ENCODE measurements around the gene ARL2.
A peak's percentile ranks its signal among the peaks of the same experiment; 100 is the strongest.

ARL2 gene

DNA sequence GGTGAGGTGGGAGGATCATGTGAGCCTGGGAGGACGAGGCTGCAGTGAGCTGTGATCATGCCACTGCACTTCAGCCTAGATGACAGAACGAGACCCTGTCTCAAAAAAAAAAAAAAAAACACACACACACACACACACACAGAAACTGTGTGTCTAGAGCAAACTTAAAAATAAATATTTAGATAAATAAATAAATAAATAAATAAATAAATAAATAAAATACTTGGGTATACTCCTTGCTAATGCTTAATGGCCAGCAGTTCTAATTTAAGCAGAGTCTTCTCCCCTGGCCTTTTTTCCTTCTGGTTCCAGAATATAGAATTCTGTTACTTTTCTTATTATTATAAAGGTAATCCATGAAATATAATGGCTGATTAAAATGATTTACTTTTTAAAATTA is 5.1 kb upstream of the ARL2 start:
- Histone ChIP-seq H3K36me3 (ENCODE audit: insufficient read depth) (no peaks in the 10 kb centered on the region), H4K20me1 (ENCODE audit: insufficient read depth) (no peaks in the 10 kb centered on the region), H3K9ac (no peak overlapping the region), H3K27me3 (ENCODE audit: insufficient read depth, low read depth) (no peaks in the 10 kb centered on the region; the same call in 1 of the 2 replicates), H2AFZ (ENCODE audit: low read depth) (no peak overlapping the region), H3K27ac (no peak overlapping the region), H3K79me2 (ENCODE audit: insufficient read depth, low read depth) (no peaks in the 10 kb centered on the region), H3K4me2 (no peak overlapping the region), H3K4me1 (ENCODE audit: low read depth, poor library complexity, severe bottlenecking) (peaks cover 4% of the 10 kb centered on the region), H3K4me3 (IDR thresholded peaks at IDR 0.05; ENCODE audit: insufficient read depth, low read depth, low read length) (no peak overlapping the region)
- TF ChIP-seq, protein P1, sequence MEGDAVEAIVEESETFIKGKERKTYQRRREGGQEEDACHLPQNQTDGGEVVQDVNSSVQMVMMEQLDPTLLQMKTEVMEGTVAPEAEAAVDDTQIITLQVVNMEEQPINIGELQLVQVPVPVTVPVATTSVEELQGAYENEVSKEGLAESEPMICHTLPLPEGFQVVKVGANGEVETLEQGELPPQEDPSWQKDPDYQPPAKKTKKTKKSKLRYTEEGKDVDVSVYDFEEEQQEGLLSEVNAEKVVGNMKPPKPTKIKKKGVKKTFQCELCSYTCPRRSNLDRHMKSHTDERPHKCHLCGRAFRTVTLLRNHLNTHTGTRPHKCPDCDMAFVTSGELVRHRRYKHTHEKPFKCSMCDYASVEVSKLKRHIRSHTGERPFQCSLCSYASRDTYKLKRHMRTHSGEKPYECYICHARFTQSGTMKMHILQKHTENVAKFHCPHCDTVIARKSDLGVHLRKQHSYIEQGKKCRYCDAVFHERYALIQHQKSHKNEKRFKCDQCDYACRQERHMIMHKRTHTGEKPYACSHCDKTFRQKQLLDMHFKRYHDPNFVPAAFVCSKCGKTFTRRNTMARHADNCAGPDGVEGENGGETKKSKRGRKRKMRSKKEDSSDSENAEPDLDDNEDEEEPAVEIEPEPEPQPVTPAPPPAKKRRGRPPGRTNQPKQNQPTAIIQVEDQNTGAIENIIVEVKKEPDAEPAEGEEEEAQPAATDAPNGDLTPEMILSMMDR (conservative IDR thresholded peaks at IDR 0.05; ENCODE audit: low read depth, low read length) = no peak

DNA sequence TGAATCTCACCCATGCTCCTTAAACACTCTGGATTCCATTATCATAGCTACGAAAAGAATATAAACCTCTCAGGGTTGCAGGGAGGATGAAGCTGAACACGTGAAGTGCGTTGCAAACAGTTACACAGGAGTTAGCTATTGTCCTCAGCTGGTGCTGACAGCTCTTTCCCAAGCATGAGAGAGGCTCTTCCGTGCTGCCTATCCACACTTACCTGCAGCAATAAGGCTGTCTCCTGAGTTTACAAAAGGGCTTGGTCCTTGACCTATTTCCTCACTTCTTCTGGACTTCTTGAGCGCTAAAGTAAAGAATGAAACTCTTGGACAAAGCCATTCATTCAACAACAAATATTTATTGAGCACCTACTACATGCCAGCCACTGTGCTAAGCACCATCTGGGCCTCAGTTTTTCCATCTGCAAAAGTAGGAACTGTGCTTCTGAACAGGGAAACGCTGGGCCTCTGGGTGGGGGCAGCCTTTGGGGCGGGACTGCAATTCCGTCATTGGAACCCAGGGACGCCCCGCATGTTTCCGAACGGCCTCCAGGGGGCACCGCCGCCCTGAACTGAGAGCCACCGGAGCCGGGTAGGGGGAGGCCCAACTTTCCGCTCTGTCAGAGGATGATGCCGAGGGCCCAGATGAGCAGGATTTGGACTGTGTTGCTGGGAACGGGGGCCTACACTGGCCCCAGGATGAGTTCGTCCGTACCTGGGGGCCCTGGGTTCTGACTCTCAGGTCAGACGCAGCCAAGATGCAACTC is 651 bp upstream of the ARL2 start:
- peak overlapping the region; percentile 90 for H3K9ac ChIP-seq
- H2AFZ ChIP-seq (ENCODE audit: low read depth) = peak overlapping the region; percentile 89
- no peaks in the 10 kb centered on the region for H4K20me1 ChIP-seq (ENCODE audit: insufficient read depth)
- peak overlapping the region; percentile 95 for H3K27ac ChIP-seq
- H3K4me2 ChIP-seq = peak overlapping the region; percentile 83
- no peaks in the 10 kb centered on the region for H3K36me3 ChIP-seq (ENCODE audit: insufficient read depth)
- H3K4me1 ChIP-seq (ENCODE audit: low read depth, poor library complexity, severe bottlenecking) = peaks cover 15% of the 10 kb centered on the region
- peaks cover 7% of the 10 kb centered on the region; the same call in 1 of the 2 replicates for H3K79me2 ChIP-seq (ENCODE audit: insufficient read depth, low read depth)
- TF ChIP-seq, protein P1 (conservative IDR thresholded peaks at IDR 0.05; ENCODE audit: low read depth, low read length) = peak; percentile 59; the same call in 1 of the 2 replicates
- no peaks in the 10 kb centered on the region for H3K27me3 ChIP-seq (ENCODE audit: insufficient read depth, low read depth)
- H3K4me3 ChIP-seq (IDR thresholded peaks at IDR 0.05; ENCODE audit: insufficient read depth, low read depth, low read length) = no peak overlapping the region

DNA sequence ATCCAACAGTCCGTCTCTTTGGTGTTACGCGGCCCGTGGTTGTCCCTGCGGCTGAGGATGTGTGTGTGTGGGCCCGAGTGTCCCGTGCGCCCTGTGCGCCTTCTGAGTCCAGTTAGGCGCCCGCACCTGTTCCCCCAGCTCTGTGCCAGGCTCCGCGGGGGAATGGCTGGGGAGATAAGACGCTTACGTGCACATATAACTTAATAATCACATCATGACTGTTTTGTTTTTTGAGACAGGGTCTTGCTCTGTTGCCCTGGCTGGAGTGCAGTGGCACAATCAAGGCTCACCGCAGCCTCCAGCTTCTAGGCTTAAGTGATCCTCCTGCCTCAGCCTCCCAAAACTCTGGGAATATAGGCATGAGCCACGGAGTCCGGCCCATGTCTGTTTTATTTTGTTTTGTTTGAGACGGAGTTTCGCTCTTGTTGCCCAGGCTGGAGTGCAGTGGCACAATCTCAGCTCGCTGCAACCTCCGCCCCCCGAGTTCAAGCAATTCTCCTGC is 817 bp downstream of the ARL2 start:
- Histone ChIP-seq H4K20me1 (ENCODE audit: insufficient read depth) (no peaks in the 10 kb centered on the region), H3K79me2 (ENCODE audit: insufficient read depth, low read depth) (peaks cover 7% of the 10 kb centered on the region; the same call in 1 of the 2 replicates), H3K36me3 (ENCODE audit: insufficient read depth) (no peaks in the 10 kb centered on the region), H3K4me2 (peak overlapping the region; percentile 41), H3K9ac (peak overlapping the region; percentile 90), H3K27ac (peak overlapping the region; percentile 95), H3K4me3 (IDR thresholded peaks at IDR 0.05; ENCODE audit: insufficient read depth, low read depth, low read length) (no peak overlapping the region), H3K4me1 (ENCODE audit: low read depth, poor library complexity, severe bottlenecking) (peaks cover 15% of the 10 kb centered on the region), H3K27me3 (ENCODE audit: insufficient read depth, low read depth) (no peaks in the 10 kb centered on the region), H2AFZ (ENCODE audit: low read depth) (peak overlapping the region; percentile 89)
- TF ChIP-seq, protein P1 (conservative IDR thresholded peaks at IDR 0.05; ENCODE audit: low read depth, low read length) = no peak

DNA sequence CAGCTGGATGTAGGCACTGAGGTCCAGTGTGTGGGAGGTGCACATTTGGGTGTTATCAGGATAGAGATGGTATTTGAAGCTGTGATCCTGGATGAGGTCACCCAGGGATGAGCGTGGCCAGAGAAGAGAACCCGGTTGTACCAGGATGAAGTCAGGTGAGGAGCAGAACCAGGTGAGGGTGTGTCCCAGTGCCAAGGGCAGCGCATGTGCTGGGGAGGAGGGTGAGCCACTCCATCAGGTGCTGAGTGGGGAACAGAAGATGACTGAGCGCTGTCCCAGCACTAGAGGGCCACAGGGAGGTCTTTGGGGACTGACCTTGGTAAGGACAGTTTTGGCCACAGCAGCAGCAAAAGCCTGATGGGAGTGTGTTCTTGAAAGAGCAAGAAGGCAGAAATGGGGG is 2.7 kb downstream of the ARL2 start:
- Histone ChIP-seq H3K36me3 (ENCODE audit: insufficient read depth) (no peaks in the 10 kb centered on the region), H3K4me3 (IDR thresholded peaks at IDR 0.05; ENCODE audit: insufficient read depth, low read depth, low read length) (no peak overlapping the region), H2AFZ (ENCODE audit: low read depth) (no peak overlapping the region), H3K27me3 (ENCODE audit: insufficient read depth, low read depth) (no peaks in the 10 kb centered on the region), H3K4me1 (ENCODE audit: low read depth, poor library complexity, severe bottlenecking) (peaks cover 15% of the 10 kb centered on the region), H3K4me2 (no peak overlapping the region), H4K20me1 (ENCODE audit: insufficient read depth) (no peaks in the 10 kb centered on the region), H3K27ac (no peak overlapping the region), H3K9ac (no peak overlapping the region), H3K79me2 (ENCODE audit: insufficient read depth, low read depth) (peaks cover 7% of the 10 kb centered on the region; the same call in 1 of the 2 replicates)
- TF ChIP-seq, protein P1 (conservative IDR thresholded peaks at IDR 0.05; ENCODE audit: low read depth, low read length) = no peak

All from KMS-11 (cell line).